ENCODE data around the gene ABCD4.

The ABCD4 gene

DNA sequence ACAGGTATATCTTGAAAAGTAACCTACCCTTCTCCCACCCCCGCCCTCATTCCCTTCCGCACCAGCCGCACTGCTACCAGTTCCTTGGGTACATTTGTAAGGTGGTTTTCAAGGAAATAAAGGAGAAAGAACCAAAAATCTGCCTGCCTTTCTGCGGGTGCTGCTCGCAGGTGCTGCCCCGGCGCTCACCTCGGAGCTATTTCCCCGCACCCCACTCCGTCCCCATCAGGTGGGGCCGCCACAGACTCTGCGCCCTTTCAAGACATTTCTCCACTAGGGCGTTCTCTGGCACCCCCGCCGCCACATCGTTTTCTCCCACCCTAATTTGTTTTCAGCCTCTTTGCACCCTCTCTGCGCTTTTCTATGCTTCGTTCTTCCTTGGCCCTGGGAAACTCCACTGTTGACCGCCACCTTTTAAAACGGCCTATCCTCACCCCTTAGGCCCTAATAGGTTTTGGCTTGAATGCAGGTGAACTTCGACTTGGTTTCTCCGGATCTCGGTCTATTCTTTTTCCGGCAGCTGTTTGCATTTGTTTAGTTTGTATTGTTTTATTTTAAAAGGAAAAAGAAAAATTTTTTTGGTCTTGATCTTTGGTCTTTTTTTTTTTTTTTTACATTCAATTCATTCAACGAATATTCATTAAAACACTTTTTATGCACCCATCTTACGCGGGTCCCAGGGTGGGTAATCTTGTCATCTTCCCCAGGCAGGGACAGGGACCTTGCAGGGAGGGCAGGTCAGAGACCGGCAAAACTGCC is 60.5 kb downstream of the ABCD4 start:
- no peak overlapping the region for H3K4me3 ChIP-seq (replicated peaks; ENCODE audit: low read depth, low read length)
- DNase-seq (ENCODE audit: low read depth), result no peak

DNA sequence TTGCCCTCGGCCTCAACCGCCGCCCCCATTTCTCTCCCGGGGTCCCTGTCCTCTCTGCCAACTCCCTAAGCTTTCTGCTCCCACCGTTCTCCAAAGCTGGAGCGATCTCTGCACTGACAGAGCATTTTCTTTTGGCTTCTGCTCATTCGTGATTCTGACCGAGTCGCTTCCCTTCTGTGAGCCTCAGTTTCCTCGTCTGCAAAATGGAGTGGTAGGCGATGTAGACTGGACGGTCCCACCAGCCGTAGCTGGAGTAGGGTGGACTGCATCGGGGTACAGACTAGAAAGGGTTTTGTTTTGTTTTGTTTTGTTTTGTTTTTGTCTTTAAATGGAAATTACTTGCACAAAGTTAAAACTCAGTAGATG is 61.1 kb downstream of the ABCD4 start:
- no peak for DNase-seq (ENCODE audit: low read depth)
- TF ChIP-seq, protein P1, sequence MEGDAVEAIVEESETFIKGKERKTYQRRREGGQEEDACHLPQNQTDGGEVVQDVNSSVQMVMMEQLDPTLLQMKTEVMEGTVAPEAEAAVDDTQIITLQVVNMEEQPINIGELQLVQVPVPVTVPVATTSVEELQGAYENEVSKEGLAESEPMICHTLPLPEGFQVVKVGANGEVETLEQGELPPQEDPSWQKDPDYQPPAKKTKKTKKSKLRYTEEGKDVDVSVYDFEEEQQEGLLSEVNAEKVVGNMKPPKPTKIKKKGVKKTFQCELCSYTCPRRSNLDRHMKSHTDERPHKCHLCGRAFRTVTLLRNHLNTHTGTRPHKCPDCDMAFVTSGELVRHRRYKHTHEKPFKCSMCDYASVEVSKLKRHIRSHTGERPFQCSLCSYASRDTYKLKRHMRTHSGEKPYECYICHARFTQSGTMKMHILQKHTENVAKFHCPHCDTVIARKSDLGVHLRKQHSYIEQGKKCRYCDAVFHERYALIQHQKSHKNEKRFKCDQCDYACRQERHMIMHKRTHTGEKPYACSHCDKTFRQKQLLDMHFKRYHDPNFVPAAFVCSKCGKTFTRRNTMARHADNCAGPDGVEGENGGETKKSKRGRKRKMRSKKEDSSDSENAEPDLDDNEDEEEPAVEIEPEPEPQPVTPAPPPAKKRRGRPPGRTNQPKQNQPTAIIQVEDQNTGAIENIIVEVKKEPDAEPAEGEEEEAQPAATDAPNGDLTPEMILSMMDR (IDR thresholded peaks at IDR 0.05; ENCODE audit: low read length, missing control alignments), result no peak
- H3K4me3 ChIP-seq (replicated peaks; ENCODE audit: low read depth, low read length), result no peak overlapping the region

More for the DNA sequence above, 60.5 kb downstream of the ABCD4 start:
- TF ChIP-seq, protein P1 (IDR thresholded peaks at IDR 0.05; ENCODE audit: low read length, missing control alignments), result no peak

DNA sequence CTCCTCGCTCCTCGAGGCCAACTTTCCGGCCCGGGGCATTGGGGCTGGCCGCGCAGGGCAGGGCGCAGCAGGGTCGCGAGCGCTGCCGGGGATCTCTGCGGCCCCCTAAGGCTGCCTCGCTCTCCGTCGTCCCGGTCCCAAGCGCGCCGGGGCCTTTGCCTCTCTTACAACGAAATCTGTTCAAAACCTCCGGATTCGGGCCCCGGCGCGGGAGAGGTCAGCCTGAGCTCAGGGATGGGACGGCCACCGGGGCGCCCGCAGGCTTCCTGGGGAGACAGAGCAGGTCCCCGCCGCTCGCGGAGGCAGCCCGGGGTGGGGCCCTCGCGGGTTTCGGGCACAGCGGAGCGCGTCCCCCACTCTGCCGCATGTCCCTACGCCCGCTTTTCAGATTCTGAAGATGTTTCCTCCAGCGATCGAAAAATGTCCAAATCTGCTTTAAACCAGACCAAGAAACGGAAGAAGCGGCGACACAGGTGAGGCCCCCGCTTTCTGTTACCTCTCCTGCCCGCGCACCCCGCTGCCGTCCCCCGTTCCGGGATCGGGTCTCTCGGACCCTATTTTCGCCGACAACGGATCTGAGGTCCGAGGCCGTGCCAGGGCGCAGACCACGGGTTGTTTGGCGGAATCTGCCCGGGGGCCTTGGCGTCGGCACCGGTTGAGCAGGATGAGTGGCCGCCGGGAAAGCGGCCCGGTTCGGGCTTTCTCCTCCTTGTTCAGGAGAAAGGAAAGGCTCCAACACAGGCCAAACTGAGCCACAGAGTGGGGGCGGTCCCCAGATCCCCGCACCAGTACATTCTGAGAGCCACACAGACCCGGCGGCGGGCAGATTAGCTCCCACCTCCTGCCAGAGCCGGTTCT is 61.7 kb downstream of the ABCD4 start:
- no peak for DNase-seq (ENCODE audit: low read depth)
- TF ChIP-seq, protein P1 (IDR thresholded peaks at IDR 0.05; ENCODE audit: low read length, missing control alignments), result no peak
- H3K4me3 ChIP-seq (replicated peaks; ENCODE audit: low read depth, low read length), result no peak overlapping the region

DNA sequence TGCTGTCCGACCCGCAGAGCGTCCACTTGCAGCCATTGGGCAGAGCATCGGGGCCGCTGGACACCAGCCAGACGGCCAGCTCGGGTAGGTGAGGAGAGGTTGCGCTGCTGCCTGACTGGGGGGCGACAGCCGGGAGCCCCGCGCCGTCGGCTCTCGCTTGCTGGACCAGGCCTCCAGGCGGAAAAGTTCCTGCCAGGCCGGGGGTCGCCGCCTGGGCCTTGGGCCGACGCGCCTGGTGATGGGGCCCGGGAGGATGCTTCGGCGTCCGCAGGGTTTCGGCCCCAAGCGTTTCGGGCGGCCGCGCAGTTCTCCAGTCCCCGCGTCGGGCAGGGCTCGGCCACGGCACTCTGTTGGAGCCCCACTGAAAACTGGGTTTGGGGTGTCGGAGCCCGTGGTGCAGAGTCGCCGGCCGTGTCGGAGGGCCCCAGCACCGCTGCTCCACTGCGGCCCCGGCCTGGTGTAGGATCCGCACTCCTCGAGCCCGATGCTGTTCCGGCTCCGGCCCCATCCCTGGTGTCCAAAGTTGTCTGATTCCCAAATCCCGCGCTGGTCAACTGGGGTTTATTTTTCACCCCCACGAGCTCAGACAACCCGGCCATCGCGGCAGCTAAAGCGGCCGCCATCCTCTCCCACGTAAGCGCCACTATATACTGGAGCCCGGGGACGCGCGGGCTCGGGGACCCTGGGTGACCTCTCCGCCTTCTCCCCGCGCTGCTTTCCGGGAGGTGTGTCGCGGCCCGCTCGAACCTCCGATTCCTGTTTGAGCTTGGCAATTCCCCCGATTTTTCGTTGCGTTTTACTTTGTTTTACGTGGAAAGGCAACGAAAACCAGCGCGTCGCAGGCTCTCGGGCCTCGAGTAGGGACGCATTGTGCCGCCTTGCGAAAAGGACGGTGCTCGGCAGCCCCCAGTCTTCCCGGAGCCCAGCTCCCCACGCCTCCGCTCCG is 62.6 kb downstream of the ABCD4 start:
- no peak for DNase-seq (ENCODE audit: low read depth)

DNA sequence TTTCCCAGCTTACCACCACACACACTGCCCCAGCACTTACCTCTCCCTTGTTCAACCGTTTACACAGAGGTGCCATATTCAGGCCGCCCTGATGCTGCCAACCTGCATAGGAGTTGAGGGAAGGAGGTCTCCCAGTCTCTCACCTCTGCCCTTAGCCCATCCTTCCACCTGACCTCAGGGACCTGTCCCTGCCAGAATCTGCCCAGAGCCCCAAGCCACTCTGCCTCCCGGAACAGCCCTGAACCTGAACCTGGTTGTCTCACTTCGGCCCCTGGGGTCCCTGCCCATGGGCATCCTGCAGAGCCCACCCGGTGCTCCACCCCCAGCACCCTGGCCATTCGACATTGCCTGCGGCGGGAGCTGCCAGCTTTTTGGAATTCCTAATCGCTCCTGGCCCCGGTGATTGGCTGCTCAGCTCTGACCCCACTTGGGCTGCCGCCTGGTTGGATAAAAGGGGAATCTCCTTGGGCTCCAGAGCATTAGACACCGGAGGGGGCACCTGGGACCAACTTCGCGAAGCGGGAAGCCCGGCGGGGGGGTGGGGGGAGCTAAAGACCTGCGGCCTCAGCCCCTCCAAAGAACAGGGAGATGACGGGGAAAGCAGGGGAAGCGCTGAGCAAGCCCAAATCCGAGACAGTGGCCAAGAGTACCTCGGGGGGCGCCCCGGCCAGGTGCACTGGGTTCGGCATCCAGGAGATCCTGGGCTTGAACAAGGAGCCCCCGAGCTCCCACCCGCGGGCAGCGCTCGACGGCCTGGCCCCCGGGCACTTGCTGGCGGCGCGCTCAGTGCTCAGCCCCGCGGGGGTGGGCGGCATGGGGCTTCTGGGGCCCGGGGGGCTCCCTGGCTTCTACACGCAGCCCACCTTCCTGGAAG is 63.5 kb downstream of the ABCD4 start, which contains the start of gene VSX2:
TSS of gene VSX2 (plus strand) at position 476 of the 874 bp plus-strand sequence. CDS start at position 589, 113 bp downstream.
- TF ChIP-seq, protein P1 (IDR thresholded peaks at IDR 0.05; ENCODE audit: low read length, missing control alignments), result no peak
- no peak for DNase-seq (ENCODE audit: low read depth)
- no peak within 1 kb of the TSS for H3K4me3 ChIP-seq (replicated peaks; ENCODE audit: low read depth, low read length)

More for the DNA sequence above, 62.6 kb downstream of the ABCD4 start:
- no peak overlapping the region for H3K4me3 ChIP-seq (replicated peaks; ENCODE audit: low read depth, low read length)
- TF ChIP-seq, protein P1 (IDR thresholded peaks at IDR 0.05; ENCODE audit: low read length, missing control alignments), result no peak

Measured in fibroblast of pulmonary artery (primary cell).